ES-I3 (cell line): ENCODE results near the gene PACSIN3.

Experiments
- H3K36me3 ChIP-seq: 2 replicates; pipeline ENCODE4 v1.6.1; 2013; ENCODE audit warnings: mild to moderate bottlenecking, low read length, control low read depth, moderate library complexity; ENCODE audit not compliant: insufficient read depth
- H3K4me1 ChIP-seq: 2 replicates; pipeline ENCODE4 v1.6.1; 2013; ENCODE audit warnings: mild to moderate bottlenecking, control low read depth, low read length; ENCODE audit not compliant: insufficient read depth
- H3K9ac ChIP-seq: 2 replicates; pipeline ENCODE4 v1.6.1; 2013; ENCODE audit warnings: low read depth, mild to moderate bottlenecking, low read length, moderate library complexity
- H3K9me3 ChIP-seq: 2 replicates; pipeline ENCODE4 v1.6.1; 2013; ENCODE audit warnings: mild to moderate bottlenecking, low read length, moderate library complexity; ENCODE audit not compliant: control insufficient read depth, insufficient read depth

Gene PACSIN3

GRCh38 chr11:47186076-47186699 is at the start of gene PACSIN3:
TSS of gene PACSIN3 (minus strand) at chr11:47186434. CDS start at chr11:47182727, 3,707 bp downstream.
- Histone ChIP-seq H3K9ac (peak within 1 kb of the TSS; percentile 91), H3K9me3 (no peaks in the 10 kb centered on the region), H3K36me3 (no peaks in the 10 kb centered on the region; the same call in 1 of the 2 replicates), H3K4me1 (peaks cover 13% of the 10 kb centered on the region)

- H3K9me3 ChIP-seq: no peaks in the 10 kb centered on the region
- no peak overlapping the region for H3K9ac ChIP-seq
- H3K36me3 ChIP-seq: peaks cover 25% of the 10 kb centered on the region
- H3K4me1 ChIP-seq: peaks cover 4% of the 10 kb centered on the region; the same call in 1 of the 2 replicates
These were observed 48.9 kb upstream of the PACSIN3 start for GRCh38 chr11:47235163-47235562.

DNA sequence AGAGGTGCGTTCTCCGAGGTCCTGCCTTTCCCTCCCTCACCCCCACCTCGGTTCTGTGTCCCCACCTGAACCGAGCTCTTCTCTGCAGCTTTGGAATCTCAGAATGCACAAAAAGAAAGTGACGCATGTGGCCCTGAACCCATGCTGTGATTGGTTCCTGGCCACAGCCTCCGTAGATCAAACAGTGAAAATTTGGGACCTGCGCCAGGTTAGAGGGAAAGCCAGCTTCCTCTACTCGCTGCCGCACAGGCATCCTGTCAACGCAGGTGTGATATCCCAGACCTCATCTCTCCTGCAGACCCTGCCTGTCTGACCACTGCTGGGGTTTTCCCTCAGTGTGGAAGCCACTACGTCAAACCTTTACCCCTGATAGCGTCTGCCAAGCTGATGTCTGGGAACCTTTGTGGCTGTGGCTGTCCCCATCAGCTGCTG is 48.5 kb upstream of the PACSIN3 start:
- Histone ChIP-seq H3K9ac (no peak overlapping the region), H3K9me3 (no peaks in the 10 kb centered on the region)

GRCh38 chr11:47233989-47234668 is 47.9 kb upstream of the PACSIN3 start:
- Histone ChIP-seq H3K9me3 (no peaks in the 10 kb centered on the region), H3K36me3 (peaks cover 19% of the 10 kb centered on the region), H3K9ac (no peak overlapping the region), H3K4me1 (peaks cover 4% of the 10 kb centered on the region; the same call in 1 of the 2 replicates)

More for the DNA sequence above, 48.5 kb upstream of the PACSIN3 start:
- peaks cover 25% of the 10 kb centered on the region for H3K36me3 ChIP-seq
- peaks cover 4% of the 10 kb centered on the region; the same call in 1 of the 2 replicates for H3K4me1 ChIP-seq

DNA sequence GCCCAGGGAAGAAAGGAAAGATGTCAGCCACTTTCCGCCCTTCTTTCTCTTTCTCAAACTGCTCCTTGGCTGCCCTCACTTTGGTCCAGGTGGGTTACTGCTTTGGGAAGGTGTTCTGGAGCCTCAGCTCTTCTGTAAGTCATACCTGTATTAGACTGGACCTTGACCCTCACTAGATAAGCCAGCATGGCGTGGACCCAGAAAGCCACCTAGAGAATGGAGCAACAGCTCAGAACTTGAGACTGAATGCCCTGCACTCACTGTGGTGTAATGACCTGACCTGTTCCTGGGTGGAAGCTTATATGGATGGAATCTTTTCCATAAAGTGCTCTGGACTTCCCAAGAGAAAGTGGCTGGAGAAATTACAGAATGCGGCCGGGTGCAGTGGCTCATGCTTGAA is 46.8 kb upstream of the PACSIN3 start:
- no peaks in the 10 kb centered on the region for H3K9me3 ChIP-seq
- peaks cover 19% of the 10 kb centered on the region for H3K36me3 ChIP-seq
- H3K9ac ChIP-seq: no peak overlapping the region
- peaks cover 4% of the 10 kb centered on the region; the same call in 1 of the 2 replicates for H3K4me1 ChIP-seq

GRCh38 chr11:47229161-47229560 is 42.9 kb upstream of the PACSIN3 start:
- no peaks in the 10 kb centered on the region for H3K9me3 ChIP-seq
- H3K4me1 ChIP-seq: no peaks in the 10 kb centered on the region
- H3K9ac ChIP-seq: no peak overlapping the region
- peaks cover 16% of the 10 kb centered on the region for H3K36me3 ChIP-seq

DNA sequence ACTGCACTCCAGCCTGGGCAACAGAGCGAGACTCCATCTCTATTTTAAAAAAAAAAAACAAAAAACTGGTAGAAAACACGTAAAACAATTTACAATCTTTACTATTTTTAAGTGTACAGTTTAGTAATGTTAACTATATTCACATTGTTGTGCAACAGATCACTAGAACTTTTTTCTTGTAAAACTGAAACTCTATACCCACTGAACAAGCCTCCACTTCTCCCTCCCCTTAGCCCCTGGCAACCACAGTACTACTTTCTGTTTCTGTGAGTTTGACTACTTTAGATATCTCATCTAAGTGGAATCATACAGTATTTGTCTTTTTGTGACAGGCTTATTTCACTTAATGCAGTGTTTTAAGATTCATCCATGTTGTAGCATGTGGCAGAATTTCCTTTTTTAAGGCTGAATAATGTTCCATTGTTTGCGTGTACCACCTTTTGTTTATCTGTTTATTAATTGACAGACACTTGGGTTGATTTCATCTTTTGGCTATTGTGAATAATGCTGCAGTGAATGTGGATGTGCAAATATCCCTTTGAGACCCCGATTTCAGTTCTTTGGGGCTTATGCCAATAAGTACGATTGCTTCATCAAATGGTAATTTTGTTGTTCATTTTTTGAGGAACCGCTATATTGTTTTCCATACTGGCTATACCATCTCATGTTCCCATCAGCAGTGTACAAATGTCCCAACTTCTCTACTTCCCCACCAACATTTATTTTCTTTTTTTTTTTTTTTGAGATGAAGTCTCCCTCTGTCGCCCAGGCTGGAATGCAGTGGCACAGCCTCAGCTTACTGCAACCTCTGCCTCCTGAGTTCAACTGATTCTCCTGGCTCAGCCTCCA is 39.5 kb upstream of the PACSIN3 start:
- H3K4me1 ChIP-seq: no peaks in the 10 kb centered on the region
- no peaks in the 10 kb centered on the region for H3K9me3 ChIP-seq
- no peak overlapping the region for H3K9ac ChIP-seq
- H3K36me3 ChIP-seq: peaks cover 18% of the 10 kb centered on the region

GRCh38 chr11:47222696-47223095 is 36.5 kb upstream of the PACSIN3 start:
- Histone ChIP-seq H3K4me1 (no peaks in the 10 kb centered on the region), H3K36me3 (peaks cover 27% of the 10 kb centered on the region), H3K9ac (no peak overlapping the region), H3K9me3 (no peaks in the 10 kb centered on the region)

GRCh38 chr11:47220401-47220821 is 34.2 kb upstream of the PACSIN3 start:
- Histone ChIP-seq H3K9ac (no peak overlapping the region), H3K36me3 (peaks cover 27% of the 10 kb centered on the region), H3K9me3 (no peaks in the 10 kb centered on the region), H3K4me1 (peaks cover 7% of the 10 kb centered on the region; the same call in 1 of the 2 replicates)

DNA sequence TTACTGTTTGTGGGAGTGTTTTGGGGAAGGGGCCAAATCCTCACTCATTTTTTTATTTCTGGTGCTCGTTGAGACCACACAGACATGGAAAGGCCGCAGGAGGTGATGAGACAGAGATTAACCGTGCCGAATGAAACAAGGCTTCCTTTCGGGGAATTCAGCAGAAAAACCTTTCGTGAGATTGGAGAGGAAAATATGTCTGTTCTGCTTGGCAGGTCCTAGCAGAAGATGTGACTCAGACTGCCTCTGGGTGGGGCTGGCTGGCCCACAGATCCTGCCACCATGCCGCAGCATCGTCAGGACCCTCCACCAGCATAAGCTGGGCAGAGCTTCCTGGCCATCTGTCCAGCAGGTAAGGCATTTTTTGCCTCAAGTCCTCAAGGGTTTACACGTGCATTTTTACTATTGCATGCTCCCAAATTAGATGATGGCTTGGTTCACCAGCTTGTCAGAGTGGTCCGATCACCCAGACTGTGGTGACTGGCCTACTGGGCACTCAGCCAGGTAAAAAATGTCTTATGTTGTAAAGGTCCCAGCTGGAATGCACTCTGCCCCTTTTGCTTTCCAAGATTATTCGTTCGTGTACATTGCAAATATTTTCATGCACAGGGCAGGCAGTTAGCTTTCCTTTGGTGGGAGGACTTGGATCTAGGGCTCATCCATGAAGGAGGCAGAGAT is 30.0 kb upstream of the PACSIN3 start:
- H3K4me1 ChIP-seq: peaks cover 7% of the 10 kb centered on the region; the same call in 1 of the 2 replicates

GRCh38 chr11:47215366-47215910 is 29.2 kb upstream of the PACSIN3 start:
- H3K9ac ChIP-seq: peak overlapping the region; percentile 92
- no peaks in the 10 kb centered on the region for H3K9me3 ChIP-seq
- peaks cover 7% of the 10 kb centered on the region; the same call in 1 of the 2 replicates for H3K4me1 ChIP-seq
- peaks cover 20% of the 10 kb centered on the region for H3K36me3 ChIP-seq

More for the DNA sequence above, 30.0 kb upstream of the PACSIN3 start:
- H3K9me3 ChIP-seq: no peaks in the 10 kb centered on the region
- H3K36me3 ChIP-seq: peaks cover 22% of the 10 kb centered on the region
- peak overlapping the region; percentile 92 for H3K9ac ChIP-seq

DNA sequence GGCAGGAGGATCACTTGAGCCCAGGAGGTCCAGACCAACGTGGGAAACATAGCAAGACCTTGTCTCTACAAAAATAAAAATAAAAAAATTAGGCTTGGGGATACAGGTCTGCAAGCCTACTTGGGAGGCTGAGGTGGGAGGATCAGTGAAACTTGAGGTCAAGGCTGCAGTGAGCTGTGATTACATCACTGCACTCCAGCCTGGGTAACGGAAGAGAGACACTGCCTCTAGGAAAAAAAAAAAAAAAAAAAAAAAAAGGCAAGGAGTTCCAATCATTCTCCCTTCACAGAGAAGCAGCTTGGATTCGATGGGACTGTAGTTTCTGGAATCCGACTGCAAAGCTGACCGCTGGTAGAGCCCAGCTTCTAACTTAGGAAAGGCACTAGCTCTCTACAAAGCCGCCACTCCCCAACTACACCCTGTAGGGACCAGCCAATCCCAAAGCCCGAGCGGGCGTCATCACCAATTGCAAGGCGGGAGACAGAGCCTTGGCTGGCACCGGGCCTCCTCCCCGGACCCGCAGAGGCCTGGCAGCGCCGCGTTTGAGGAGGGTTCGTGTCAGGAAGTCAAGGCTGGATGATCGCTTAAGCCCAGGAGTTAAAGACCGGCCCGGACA is 27.8 kb upstream of the PACSIN3 start:
- peak overlapping the region; percentile 92 for H3K9ac ChIP-seq
- H3K4me1 ChIP-seq: peaks cover 7% of the 10 kb centered on the region; the same call in 1 of the 2 replicates
- H3K9me3 ChIP-seq: no peaks in the 10 kb centered on the region
- H3K36me3 ChIP-seq: peaks cover 16% of the 10 kb centered on the region; the same call in 1 of the 2 replicates

DNA sequence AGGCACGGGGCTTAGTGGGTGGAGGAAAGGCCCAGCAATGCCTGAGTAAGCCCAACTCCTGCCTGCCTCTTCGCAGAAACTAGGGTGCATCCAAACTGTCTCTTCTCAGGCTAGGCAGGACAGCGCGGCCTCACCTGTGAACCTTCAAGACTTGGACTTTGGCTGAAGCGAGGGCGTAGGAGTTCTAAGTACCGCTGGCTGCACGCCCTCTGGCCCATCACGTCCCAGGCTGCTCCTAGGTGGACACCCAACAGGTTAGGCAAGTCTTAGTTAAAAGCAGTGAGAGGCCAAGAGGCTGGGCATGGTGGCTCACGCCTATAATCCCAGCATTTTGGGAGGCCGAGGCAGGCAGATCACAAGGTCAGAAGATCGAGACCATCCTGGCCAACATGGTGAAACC is 26.7 kb upstream of the PACSIN3 start:
- H3K4me1 ChIP-seq: peaks cover 7% of the 10 kb centered on the region; the same call in 1 of the 2 replicates
- H3K9me3 ChIP-seq: no peaks in the 10 kb centered on the region
- H3K9ac ChIP-seq: no peak overlapping the region
- peaks cover 9% of the 10 kb centered on the region; the same call in 1 of the 2 replicates for H3K36me3 ChIP-seq
